Measurements from ENCODE around the gene SEC61A1. TPM values are rescaled to one million over a fixed set of nuclear protein-coding genes. Genes with fewer than 3 reads are reported as not detected.

SEC61A1 gene
- total RNA-seq, 4 donors from 2014 or later = 72.2 to 109 (median 91.6) TPM

GRCh38 chr3:128076483-128077201 is 24.4 kb downstream of the SEC61A1 start:
- Histone ChIP-seq H3K36me3 (peaks cover 0 to 37% of the 10 kb centered on the region in 2 donors), H3K4me3 (peak overlapping the region; percentile 33 to 58), H3K27ac (peak overlapping the region in 3 of 4 donors; percentile 68 to 75 (median 69)), H3K9me3 (no peaks in the 10 kb centered on the region), H3K4me1 (peaks cover 0 to 40% (median 12%) of the 10 kb centered on the region in 3 donors), H3K27me3 (no peaks in the 10 kb centered on the region)
- 12% methylated on average over 3 of the region's 79 CpGs; no CpG with 5 or more reads in 1 of the 2 donors for WGBS, 2 donors (ENCODE audit: low coverage in 1 of 2)
- ATAC-seq = peak; percentile 2
- no peak for TF ChIP-seq POLR2A (IDR thresholded peaks at IDR 0.05)
- TF ChIP-seq CTCF (IDR thresholded peaks at IDR 0.05) = no peak
- TF ChIP-seq EP300 (IDR thresholded peaks at IDR 0.05) = no peak
- TF ChIP-seq POLR2AphosphoS5 (IDR thresholded peaks at IDR 0.05) = no peak

- Histone ChIP-seq H3K4me1 (peaks cover 0 to 46% (median 12%) of the 10 kb centered on the region in 3 donors), H3K4me3 (peak overlapping the region; percentile 33 to 58), H3K9me3 (no peaks in the 10 kb centered on the region), H3K27ac (peak overlapping the region in 3 of 4 donors; percentile 28 to 75 (median 69)), H3K36me3 (peaks cover 0 to 34% of the 10 kb centered on the region in 2 donors), H3K27me3 (no peaks in the 10 kb centered on the region)
- TF ChIP-seq POLR2A (IDR thresholded peaks at IDR 0.05) = no peak
- no peak for TF ChIP-seq EP300 (IDR thresholded peaks at IDR 0.05)
- TF ChIP-seq POLR2AphosphoS5 (IDR thresholded peaks at IDR 0.05) = no peak
- no peak for TF ChIP-seq CTCF (IDR thresholded peaks at IDR 0.05)
- ATAC-seq = no peak
- WGBS, 2 donors (ENCODE audit: low coverage in 1 of 2) = no CpG with 5 or more reads among the region's 11 CpGs
These were observed 25.0 kb downstream of the SEC61A1 start for GRCh38 chr3:128077202-128077624.

GRCh38 chr3:128077665-128078064 is 25.4 kb downstream of the SEC61A1 start:
- Histone ChIP-seq H3K4me1 (peaks cover 0 to 51% (median 12%) of the 10 kb centered on the region in 3 donors), H3K36me3 (peaks cover 0 to 34% of the 10 kb centered on the region in 2 donors), H3K9me3 (no peaks in the 10 kb centered on the region), H3K27me3 (no peaks in the 10 kb centered on the region), H3K4me3 (no peak overlapping the region), H3K27ac (peak overlapping the region in 1 of 4 donors; percentile 75)
- WGBS, 2 donors (ENCODE audit: low coverage in 1 of 2) = no CpG with 5 or more reads among the region's 1 CpG
- TF ChIP-seq CTCF (IDR thresholded peaks at IDR 0.05) = no peak
- no peak for TF ChIP-seq POLR2A (IDR thresholded peaks at IDR 0.05)
- no peak for TF ChIP-seq POLR2AphosphoS5 (IDR thresholded peaks at IDR 0.05)
- no peak for TF ChIP-seq EP300 (IDR thresholded peaks at IDR 0.05)
- ATAC-seq = no peak

- H3K9me3 ChIP-seq = no peaks in the 10 kb centered on the region
- ATAC-seq = no peak
- 90% methylated on average over 2 to 5 of the region's 5 CpGs for WGBS, 2 donors (ENCODE audit: low coverage in 1 of 2)
- H3K4me3 ChIP-seq = no peak overlapping the region
- no peaks in the 10 kb centered on the region for H3K27me3 ChIP-seq
- TF ChIP-seq CTCF (IDR thresholded peaks at IDR 0.05) (no peak), POLR2A (IDR thresholded peaks at IDR 0.05) (no peak), POLR2AphosphoS5 (IDR thresholded peaks at IDR 0.05) (no peak), EP300 (IDR thresholded peaks at IDR 0.05) (no peak)
- H3K36me3 ChIP-seq = peaks cover 0 to 33% of the 10 kb centered on the region in 2 donors
- H3K27ac ChIP-seq = no peak overlapping the region
- peaks cover 0 to 57% (median 13%) of the 10 kb centered on the region in 3 donors for H3K4me1 ChIP-seq
These were observed 26.1 kb downstream of the SEC61A1 start for GRCh38 chr3:128078322-128078721.

- WGBS, 2 donors (ENCODE audit: low coverage in 1 of 2) = 86% methylated on average over 2 of the region's 8 CpGs; no CpG with 5 or more reads in 1 of the 2 donors
- H3K36me3 ChIP-seq = peaks cover 0 to 31% of the 10 kb centered on the region in 2 donors
- H3K9me3 ChIP-seq = no peaks in the 10 kb centered on the region
- TF ChIP-seq CTCF (IDR thresholded peaks at IDR 0.05) = no peak
- TF ChIP-seq POLR2A (IDR thresholded peaks at IDR 0.05) = no peak
- H3K4me1 ChIP-seq = peaks cover 0 to 63% (median 18%) of the 10 kb centered on the region in 3 donors
- no peak overlapping the region for H3K27ac ChIP-seq
- no peak overlapping the region for H3K4me3 ChIP-seq
- no peak for ATAC-seq
- no peaks in the 10 kb centered on the region for H3K27me3 ChIP-seq
These were observed 26.6 kb downstream of the SEC61A1 start for GRCh38 chr3:128078875-128079274.

All from gastroesophageal sphincter (tissue), 4 donors.